Measurements from ENCODE around the gene SYNPR. TPM values are rescaled to one million over a fixed set of nuclear protein-coding genes. Genes with fewer than 3 reads are reported as not detected.

Gene SYNPR
- polyA plus RNA-seq, 3 donors = not detected

DNA sequence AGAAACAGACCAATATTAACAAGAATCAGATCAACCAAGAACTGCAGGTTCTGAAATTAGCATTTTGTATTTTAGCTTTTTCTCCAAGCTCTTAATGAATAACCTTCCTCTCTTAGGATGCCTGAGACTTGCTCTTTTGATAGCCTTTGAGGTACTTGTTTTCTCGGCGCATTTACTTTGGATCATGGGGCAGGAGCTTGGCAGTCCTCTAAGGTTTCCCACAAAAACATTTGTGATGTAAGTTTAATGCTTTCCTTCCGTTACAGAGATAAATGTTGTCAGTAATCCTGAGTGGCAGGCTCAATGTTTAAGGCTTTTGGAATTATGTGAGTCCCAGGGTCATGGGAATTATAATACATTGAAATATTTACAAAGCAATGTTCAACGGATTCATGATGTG, 236.6 kb downstream of the SYNPR start:
- no peak overlapping the region for H2AFZ ChIP-seq (ENCODE audit: insufficient read depth, low read depth, low read length, poor library complexity, severe bottlenecking)
- no peak for TF ChIP-seq CTCF (IDR thresholded peaks at IDR 0.05)
- H3K27me3 ChIP-seq (ENCODE audit: control insufficient read depth in 2 of 2, insufficient read depth in 2 of 2, low read length in 2 of 2) = no peaks in the 10 kb centered on the region
- no peaks in the 10 kb centered on the region for H3K9me3 ChIP-seq (replicated peaks in 1 of 2; ENCODE audit: control insufficient read depth in 1 of 2, insufficient read depth in 1 of 2, low read length in 2 of 2)
- no peak overlapping the region for H3K4me3 Mint-ChIP-seq
- H3K4me1 Mint-ChIP-seq = no peaks in the 10 kb centered on the region
- H3K27ac ChIP-seq (ENCODE audit: low read depth in 1 of 2, low read length in 2 of 2) = no peak overlapping the region
- intact Hi-C loops (cut with micrococcal nuclease) = no loop called here
- H3K27me3 Mint-ChIP-seq (ENCODE audit: low read depth in 3 of 3) = no peaks in the 10 kb centered on the region
- no peaks in the 10 kb centered on the region for H3K36me3 Mint-ChIP-seq
- H3K36me3 ChIP-seq (replicated peaks in 1 of 2; ENCODE audit: control insufficient read depth in 1 of 2, insufficient read depth in 2 of 2, low read length in 2 of 2) = no peaks in the 10 kb centered on the region
- peaks cover 0 to 2% (median 0%) of the 10 kb centered on the region in 7 donors for H3K9me3 Mint-ChIP-seq
- H3K4me1 ChIP-seq (ENCODE audit: control insufficient read depth in 1 of 2, insufficient read depth in 2 of 2, low read length in 2 of 2) = no peaks in the 10 kb centered on the region
- H3K9ac ChIP-seq (ENCODE audit: insufficient read depth, low read length, poor library complexity, severe bottlenecking) = no peak overlapping the region
- DNase-seq = no peak
- no peaks in the 10 kb centered on the region for H3K79me2 ChIP-seq (ENCODE audit: insufficient read depth, low read length)
- H3K4me2 ChIP-seq (replicated peaks; ENCODE audit: extremely low read depth, low read length, poor library complexity, severe bottlenecking) = no peak overlapping the region
- 100% methylated on average over 1 of the region's 4 CpGs for WGBS (ENCODE audit: insufficient coverage)
- no peak overlapping the region for H3K27ac Mint-ChIP-seq
- no peaks in the 10 kb centered on the region for H4K20me1 ChIP-seq (ENCODE audit: insufficient read depth, low read length)
- no peak overlapping the region for H3K4me3 ChIP-seq (replicated peaks in 1 of 3; ENCODE audit: low read depth in 2 of 3, low read length in 3 of 3)

DNA sequence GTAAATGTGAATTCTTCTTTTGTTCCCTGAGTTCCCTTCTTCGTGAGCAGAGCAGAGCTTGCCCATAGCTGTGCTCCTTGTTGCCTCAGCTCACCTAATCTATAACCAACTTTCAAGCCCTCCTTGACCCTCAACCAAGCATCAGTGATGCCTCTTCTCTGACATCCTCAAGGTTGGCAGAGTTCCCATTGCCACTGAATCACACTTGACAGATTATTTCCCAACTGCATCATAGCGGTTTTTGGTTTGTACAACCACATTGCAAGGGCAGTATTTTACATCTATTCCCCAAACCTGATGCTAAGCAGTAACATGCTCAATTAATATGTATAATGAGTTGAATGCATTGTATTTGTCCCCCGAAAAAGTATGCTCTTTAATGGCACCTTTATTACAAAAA, 241.3 kb downstream of the SYNPR start:
- H3K9ac ChIP-seq (ENCODE audit: insufficient read depth, low read length, poor library complexity, severe bottlenecking) = no peak overlapping the region
- no peak overlapping the region for H3K4me2 ChIP-seq (replicated peaks; ENCODE audit: extremely low read depth, low read length, poor library complexity, severe bottlenecking)
- H3K27ac ChIP-seq (ENCODE audit: low read depth in 1 of 2, low read length in 2 of 2) = no peak overlapping the region
- Mint-ChIP-seq H3K4me1 (no peaks in the 10 kb centered on the region), H3K27me3 (ENCODE audit: low read depth in 3 of 3) (peaks cover 0 to 1% (median 0%) of the 10 kb centered on the region in 3 donors), H3K4me3 (no peak overlapping the region), H3K27ac (no peak overlapping the region), H3K9me3 (peaks cover 0 to 6% (median 0%) of the 10 kb centered on the region in 7 donors), H3K36me3 (no peaks in the 10 kb centered on the region)
- H2AFZ ChIP-seq (ENCODE audit: insufficient read depth, low read depth, low read length, poor library complexity, severe bottlenecking) = no peak overlapping the region
- WGBS (ENCODE audit: insufficient coverage) = 100% methylated on average over 1 of the region's 3 CpGs
- no peaks in the 10 kb centered on the region for H3K4me1 ChIP-seq (ENCODE audit: control insufficient read depth in 1 of 2, insufficient read depth in 2 of 2, low read length in 2 of 2)
- intact Hi-C loops (cut with micrococcal nuclease) = no loop called here
- DNase-seq = no peak
- H3K9me3 ChIP-seq (replicated peaks in 1 of 2; ENCODE audit: control insufficient read depth in 1 of 2, insufficient read depth in 1 of 2, low read length in 2 of 2) = no peaks in the 10 kb centered on the region
- no peaks in the 10 kb centered on the region for H3K79me2 ChIP-seq (ENCODE audit: insufficient read depth, low read length)
- no peak overlapping the region for H3K4me3 ChIP-seq (replicated peaks in 1 of 3; ENCODE audit: low read depth in 2 of 3, low read length in 3 of 3)
- TF ChIP-seq CTCF (IDR thresholded peaks at IDR 0.05) = no peak
- H3K36me3 ChIP-seq (replicated peaks in 1 of 2; ENCODE audit: control insufficient read depth in 1 of 2, insufficient read depth in 2 of 2, low read length in 2 of 2) = no peaks in the 10 kb centered on the region
- no peaks in the 10 kb centered on the region for H4K20me1 ChIP-seq (ENCODE audit: insufficient read depth, low read length)
- no peaks in the 10 kb centered on the region for H3K27me3 ChIP-seq (ENCODE audit: control insufficient read depth in 2 of 2, insufficient read depth in 2 of 2, low read length in 2 of 2)
